ENCODE results near the gene TAF1. TPM values are rescaled to one million over a fixed set of nuclear protein-coding genes. Genes with fewer than 3 reads are reported as not detected.
"Not testable (repeated sequence)": the region's sequence is repeated elsewhere in the genome, so short reads cannot be mapped to it uniquely, and the experiment has no call there.

TAF1 gene
- polyA plus RNA-seq, 3 donors, result 4.0 to 19.7 (median 5.2) TPM

GRCh38 chrX:71326394-71326793, 39.8 kb upstream of the TAF1 start:
- Histone ChIP-seq H3K9me3 (replicated peaks in 1 of 2; ENCODE audit: control insufficient read depth in 1 of 2, insufficient read depth in 1 of 2, low read length in 2 of 2) (peaks cover 8 to 12% of the 10 kb centered on the region in 2 donors), H3K79me2 (ENCODE audit: insufficient read depth, low read length) (no peaks in the 10 kb centered on the region), H3K4me2 (replicated peaks; ENCODE audit: extremely low read depth, low read length, poor library complexity, severe bottlenecking) (no peak overlapping the region), H3K4me3 (replicated peaks in 1 of 3; ENCODE audit: low read depth in 2 of 3, low read length in 3 of 3) (no peak overlapping the region), H3K36me3 (replicated peaks in 1 of 2; ENCODE audit: control insufficient read depth in 1 of 2, insufficient read depth in 2 of 2, low read length in 2 of 2) (no peaks in the 10 kb centered on the region), H3K27ac (ENCODE audit: low read depth in 1 of 2, low read length in 2 of 2) (no peak overlapping the region), H2AFZ (ENCODE audit: insufficient read depth, low read depth, low read length, poor library complexity, severe bottlenecking) (no peak overlapping the region), H3K9ac (ENCODE audit: insufficient read depth, low read length, poor library complexity, severe bottlenecking) (no peak overlapping the region), H4K20me1 (ENCODE audit: insufficient read depth, low read length) (no peaks in the 10 kb centered on the region), H3K27me3 (ENCODE audit: control insufficient read depth in 2 of 2, insufficient read depth in 2 of 2, low read length in 2 of 2) (no peaks in the 10 kb centered on the region), H3K4me1 (ENCODE audit: control insufficient read depth in 1 of 2, insufficient read depth in 2 of 2, low read length in 2 of 2) (no peaks in the 10 kb centered on the region)
- H3K27ac Mint-ChIP-seq, result no peak overlapping the region
- no CpG with 5 or more reads among the region's 3 CpGs for WGBS (ENCODE audit: insufficient coverage)
- no peak overlapping the region for H3K4me3 Mint-ChIP-seq
- no peak for DNase-seq
- H3K4me1 Mint-ChIP-seq, result no peaks in the 10 kb centered on the region
- peaks cover 0 to 1% of the 10 kb centered on the region in 2 donors for H3K36me3 Mint-ChIP-seq
- intact Hi-C loops (cut with micrococcal nuclease), result no loop called here
- H3K9me3 Mint-ChIP-seq, result peaks cover 0 to 50% (median 32%) of the 10 kb centered on the region in 7 donors
- H3K27me3 Mint-ChIP-seq (ENCODE audit: low read depth in 3 of 3), result no peaks in the 10 kb centered on the region
- TF ChIP-seq CTCF (IDR thresholded peaks at IDR 0.05), result no peak

GRCh38 chrX:71349151-71349665, 16.9 kb upstream of the TAF1 start:
- H3K4me1 ChIP-seq (ENCODE audit: control insufficient read depth in 1 of 2, insufficient read depth in 2 of 2, low read length in 2 of 2); H3K27me3 ChIP-seq (ENCODE audit: control insufficient read depth in 2 of 2, insufficient read depth in 2 of 2, low read length in 2 of 2); H3K4me1 Mint-ChIP-seq; H3K27ac Mint-ChIP-seq; H3K4me3 ChIP-seq (replicated peaks in 1 of 3; ENCODE audit: low read depth in 2 of 3, low read length in 3 of 3); H2AFZ ChIP-seq (ENCODE audit: insufficient read depth, low read depth, low read length, poor library complexity, severe bottlenecking); H3K9me3 ChIP-seq (replicated peaks in 1 of 2; ENCODE audit: control insufficient read depth in 1 of 2, insufficient read depth in 1 of 2, low read length in 2 of 2); H3K27ac ChIP-seq (ENCODE audit: low read depth in 1 of 2, low read length in 2 of 2); H3K4me3 Mint-ChIP-seq; H3K79me2 ChIP-seq (ENCODE audit: insufficient read depth, low read length); H4K20me1 ChIP-seq (ENCODE audit: insufficient read depth, low read length); DNase-seq; H3K27me3 Mint-ChIP-seq (ENCODE audit: low read depth in 3 of 3); intact Hi-C loops (cut with micrococcal nuclease); H3K9me3 Mint-ChIP-seq; H3K36me3 Mint-ChIP-seq; H3K9ac ChIP-seq (ENCODE audit: insufficient read depth, low read length, poor library complexity, severe bottlenecking); H3K4me2 ChIP-seq (replicated peaks; ENCODE audit: extremely low read depth, low read length, poor library complexity, severe bottlenecking); H3K36me3 ChIP-seq (replicated peaks in 1 of 2; ENCODE audit: control insufficient read depth in 1 of 2, insufficient read depth in 2 of 2, low read length in 2 of 2): not testable (repeated sequence)
- WGBS (ENCODE audit: insufficient coverage), result no CpG with 5 or more reads among the region's 5 CpGs

- H3K4me3 ChIP-seq (replicated peaks in 1 of 3; ENCODE audit: low read depth in 2 of 3, low read length in 3 of 3); H3K4me1 ChIP-seq (ENCODE audit: control insufficient read depth in 1 of 2, insufficient read depth in 2 of 2, low read length in 2 of 2); H3K4me3 Mint-ChIP-seq; H3K9me3 ChIP-seq (replicated peaks in 1 of 2; ENCODE audit: control insufficient read depth in 1 of 2, insufficient read depth in 1 of 2, low read length in 2 of 2); H3K9ac ChIP-seq (ENCODE audit: insufficient read depth, low read length, poor library complexity, severe bottlenecking); H2AFZ ChIP-seq (ENCODE audit: insufficient read depth, low read depth, low read length, poor library complexity, severe bottlenecking); H3K27ac Mint-ChIP-seq; H3K27me3 ChIP-seq (ENCODE audit: control insufficient read depth in 2 of 2, insufficient read depth in 2 of 2, low read length in 2 of 2); intact Hi-C loops (cut with micrococcal nuclease); H3K79me2 ChIP-seq (ENCODE audit: insufficient read depth, low read length); DNase-seq; H3K27ac ChIP-seq (ENCODE audit: low read depth in 1 of 2, low read length in 2 of 2); H4K20me1 ChIP-seq (ENCODE audit: insufficient read depth, low read length); H3K4me1 Mint-ChIP-seq; H3K27me3 Mint-ChIP-seq (ENCODE audit: low read depth in 3 of 3); H3K36me3 ChIP-seq (replicated peaks in 1 of 2; ENCODE audit: control insufficient read depth in 1 of 2, insufficient read depth in 2 of 2, low read length in 2 of 2); H3K36me3 Mint-ChIP-seq; H3K4me2 ChIP-seq (replicated peaks; ENCODE audit: extremely low read depth, low read length, poor library complexity, severe bottlenecking); H3K9me3 Mint-ChIP-seq: not testable (repeated sequence)
- WGBS (ENCODE audit: insufficient coverage), result no CpG with 5 or more reads among the region's 6 CpGs
Measured at GRCh38 chrX:71349867-71350266, 16.3 kb upstream of the TAF1 start.

GRCh38 chrX:71352439-71352838, 13.7 kb upstream of the TAF1 start:
- H3K4me3 ChIP-seq (replicated peaks in 1 of 3; ENCODE audit: low read depth in 2 of 3, low read length in 3 of 3); H3K9ac ChIP-seq (ENCODE audit: insufficient read depth, low read length, poor library complexity, severe bottlenecking); H3K4me1 ChIP-seq (ENCODE audit: control insufficient read depth in 1 of 2, insufficient read depth in 2 of 2, low read length in 2 of 2); DNase-seq; H3K36me3 ChIP-seq (replicated peaks in 1 of 2; ENCODE audit: control insufficient read depth in 1 of 2, insufficient read depth in 2 of 2, low read length in 2 of 2); H2AFZ ChIP-seq (ENCODE audit: insufficient read depth, low read depth, low read length, poor library complexity, severe bottlenecking); H3K4me3 Mint-ChIP-seq; H3K27ac Mint-ChIP-seq; intact Hi-C loops (cut with micrococcal nuclease); H3K9me3 Mint-ChIP-seq; H4K20me1 ChIP-seq (ENCODE audit: insufficient read depth, low read length); H3K36me3 Mint-ChIP-seq; H3K9me3 ChIP-seq (replicated peaks in 1 of 2; ENCODE audit: control insufficient read depth in 1 of 2, insufficient read depth in 1 of 2, low read length in 2 of 2); H3K27ac ChIP-seq (ENCODE audit: low read depth in 1 of 2, low read length in 2 of 2); H3K4me2 ChIP-seq (replicated peaks; ENCODE audit: extremely low read depth, low read length, poor library complexity, severe bottlenecking); H3K79me2 ChIP-seq (ENCODE audit: insufficient read depth, low read length); H3K27me3 ChIP-seq (ENCODE audit: control insufficient read depth in 2 of 2, insufficient read depth in 2 of 2, low read length in 2 of 2); H3K4me1 Mint-ChIP-seq: not testable (repeated sequence)
- WGBS (ENCODE audit: insufficient coverage), result no CpG with 5 or more reads among the region's 5 CpGs
- H3K27me3 Mint-ChIP-seq (ENCODE audit: low read depth in 3 of 3), result peaks cover 0 to 12% (median 0%) of the 10 kb centered on the region in 3 donors

All from CD14-positive monocyte (primary cell).